Hematopoietic multipotent progenitor cell treated with erythropoietin and hydrocortisone succinate and interleukin-3 and kit ligand, for 8 days (in vitro differentiated cells): ENCODE data around the gene ERBIN.
"Not testable (repeated sequence)": the region's sequence is repeated elsewhere in the genome, so short reads cannot be mapped to it uniquely, and the experiment has no call there.

Experiments used
- DNase-seq: peaks from one replicate; pipeline ENCODE4 v3.0.0-alpha.2; 2015

ERBIN gene

GRCh38 chr5:65916066-65916465 is 10.3 kb upstream of the ERBIN start:
- no peak for DNase-seq

GRCh38 chr5:65916636-65917035 is 9.7 kb upstream of the ERBIN start:
- DNase-seq = no peak

DNA sequence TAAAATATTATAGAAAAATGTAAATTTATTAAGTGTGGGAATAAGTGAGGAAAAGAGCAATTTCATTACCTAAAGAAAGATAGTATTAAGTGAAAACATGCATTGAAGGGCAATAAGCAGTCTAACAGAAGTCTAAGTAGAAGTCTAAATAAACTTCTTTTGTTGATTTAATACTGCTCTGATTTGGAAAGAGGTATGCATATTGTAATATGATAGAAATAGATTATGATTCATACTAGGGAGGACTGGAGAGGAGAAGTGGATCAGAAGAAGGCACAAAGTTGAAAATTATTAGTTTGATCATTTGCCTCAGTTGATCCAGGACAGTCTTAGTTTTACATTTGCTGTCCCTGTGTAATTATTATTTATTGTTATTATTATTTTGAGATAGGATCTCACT is 6.6 kb upstream of the ERBIN start:
- DNase-seq = no peak

GRCh38 chr5:65923339-65923738 is 3.0 kb upstream of the ERBIN start:
- no peak for DNase-seq

- DNase-seq = peak; percentile 69
Measured at GRCh38 chr5:65924366-65925043, 1.9 kb upstream of the ERBIN start.

- peak; percentile 75 for DNase-seq
Measured at GRCh38 chr5:65925044-65925600, 1.3 kb upstream of the ERBIN start.

- peak; percentile 83 for DNase-seq
Measured at GRCh38 chr5:65925601-65926275, 637 bp upstream of the ERBIN start.

- peak; percentile 46 for DNase-seq
Measured at GRCh38 chr5:65926893-65927292, 518 bp downstream of the ERBIN start.

GRCh38 chr5:65927503-65928321 is 1.3 kb downstream of the ERBIN start:
- peak; percentile 76 for DNase-seq

DNA sequence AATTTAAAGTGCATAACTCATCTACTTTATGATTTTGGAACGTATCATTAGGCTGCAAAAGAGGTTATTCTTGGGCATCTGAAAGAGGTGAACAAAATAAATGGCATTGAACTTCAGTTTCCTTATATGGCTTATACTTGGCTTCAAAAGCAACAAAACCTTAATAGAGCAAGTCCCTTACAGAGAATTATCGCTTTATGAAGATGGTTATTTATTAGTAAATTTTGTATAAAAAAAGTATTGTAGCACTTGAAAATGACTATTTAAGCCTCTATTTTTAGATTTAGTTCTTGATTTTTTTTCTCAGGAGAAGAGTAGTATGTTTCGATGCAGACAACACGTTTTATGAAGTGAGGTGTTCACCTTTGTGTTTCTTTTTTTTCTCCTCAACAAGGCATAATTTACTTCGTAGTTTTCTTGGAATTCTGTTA is 2.0 kb downstream of the ERBIN start:
- DNase-seq = no peak

- no peak for DNase-seq
Measured at GRCh38 chr5:65928860-65929259, 2.5 kb downstream of the ERBIN start.

- no peak for DNase-seq
Measured at GRCh38 chr5:65932676-65933075, 6.3 kb downstream of the ERBIN start.

DNA sequence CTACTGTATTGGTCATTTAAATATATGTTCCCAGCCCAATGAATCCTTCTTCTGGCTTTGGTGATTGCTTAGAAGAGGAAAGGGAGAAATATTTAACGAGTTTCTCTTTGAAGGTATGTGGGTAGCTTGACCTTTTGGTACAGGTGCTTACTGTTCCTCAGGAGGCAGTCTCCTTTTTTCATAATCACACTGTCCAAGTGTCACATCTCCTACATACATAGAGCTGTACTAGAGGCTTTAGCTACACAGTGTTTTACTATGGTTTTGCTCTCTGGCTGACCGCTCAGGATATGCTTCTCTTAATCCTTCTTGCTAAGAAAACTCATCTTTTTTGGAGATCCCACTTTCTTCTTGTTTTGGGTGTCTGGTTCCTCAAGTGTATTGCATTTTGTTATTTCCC is 6.9 kb downstream of the ERBIN start:
- DNase-seq = no peak

DNA sequence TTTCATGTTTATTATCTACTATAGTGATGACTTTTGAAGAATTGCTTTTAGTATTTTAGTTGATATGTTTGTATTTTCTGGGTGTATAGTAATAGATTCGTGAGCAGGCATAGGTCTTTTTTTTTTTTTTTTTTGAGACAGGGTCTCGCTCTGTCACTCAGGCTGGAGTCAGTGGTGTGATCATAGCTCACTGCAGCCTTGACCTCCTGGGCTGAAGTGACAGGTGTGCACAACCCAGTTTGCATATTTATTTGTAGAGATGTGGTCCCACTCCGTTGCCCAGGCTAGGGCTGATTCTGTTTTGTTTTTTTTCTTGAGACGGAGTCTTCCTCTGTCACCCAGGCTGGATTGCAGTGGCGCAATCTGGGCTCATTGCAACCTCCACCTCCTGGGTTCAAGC is 11.9 kb downstream of the ERBIN start:
- no peak for DNase-seq

DNA sequence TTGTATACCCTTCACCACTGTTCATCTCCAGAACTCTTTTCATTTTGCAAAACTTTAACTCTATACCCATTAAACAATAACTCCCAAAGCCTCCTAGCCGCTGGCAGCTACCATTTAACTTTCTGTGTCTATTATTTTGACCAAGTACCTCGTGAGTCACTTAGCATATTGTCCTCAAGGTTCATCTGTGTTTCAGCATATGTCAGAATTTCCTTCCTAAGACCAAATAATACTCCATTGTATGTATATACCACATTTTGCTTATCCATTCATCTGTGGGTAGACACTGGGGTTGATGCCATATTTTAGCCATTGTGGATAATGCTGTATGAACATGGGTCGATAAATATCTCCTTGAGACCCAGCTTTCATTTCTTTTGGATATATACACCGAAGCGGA is 17.4 kb downstream of the ERBIN start:
- DNase-seq = no peak

GRCh38 chr5:65946198-65946745 is 19.9 kb downstream of the ERBIN start:
- DNase-seq = no peak

DNA sequence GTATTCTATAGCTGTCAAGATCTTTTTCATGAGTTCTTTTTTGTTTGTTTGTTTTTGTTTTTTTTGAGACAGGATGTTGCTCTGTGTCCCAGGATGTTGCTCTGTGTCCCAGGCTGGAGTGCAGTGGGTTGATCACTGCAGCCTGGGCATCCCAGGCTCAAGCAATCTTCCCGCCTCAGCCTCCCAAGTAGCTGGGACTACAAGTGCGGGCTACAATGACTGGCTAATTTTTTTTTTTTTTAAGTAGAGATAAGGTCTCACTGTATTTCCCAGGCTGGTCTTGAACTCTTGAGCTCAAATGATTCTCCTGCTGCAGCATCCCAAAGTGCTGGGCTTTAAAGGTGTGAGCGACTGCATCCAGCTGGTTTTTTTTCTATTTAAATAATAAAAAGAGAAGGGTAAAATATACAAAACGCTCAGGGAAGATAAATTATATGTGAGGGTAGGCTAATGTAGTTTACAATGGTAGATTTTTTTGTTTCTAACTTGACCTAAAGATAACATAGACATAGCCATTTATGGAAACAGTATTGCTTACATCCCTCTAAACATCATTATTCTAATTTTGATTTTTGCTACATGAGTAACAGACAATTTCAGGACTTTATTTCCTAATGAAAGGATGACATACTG is 21.9 kb downstream of the ERBIN start:
- no peak for DNase-seq

GRCh38 chr5:65951330-65951729 is 25.0 kb downstream of the ERBIN start:
- no peak for DNase-seq

GRCh38 chr5:65952259-65952658 is 25.9 kb downstream of the ERBIN start:
- no peak for DNase-seq

DNA sequence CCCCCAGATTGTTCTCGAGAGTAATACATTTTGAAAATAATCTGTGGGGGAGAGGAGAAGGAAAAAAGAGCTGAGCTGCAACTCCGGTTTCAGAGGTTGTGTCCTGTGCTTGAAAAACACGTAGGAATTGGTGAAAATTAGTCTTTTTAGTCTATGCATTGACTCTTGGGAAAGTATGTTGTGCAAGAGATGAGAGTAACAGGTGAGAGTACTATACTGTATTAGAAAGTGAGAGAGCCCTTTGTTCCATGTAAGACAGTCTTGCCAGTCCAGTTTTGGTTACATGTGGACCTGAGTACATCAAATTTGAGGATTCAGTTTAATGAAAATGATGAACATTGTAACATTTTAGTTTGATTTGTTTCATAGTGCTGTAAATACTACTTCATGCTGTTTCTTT is 27.8 kb downstream of the ERBIN start:
- DNase-seq = no peak

DNA sequence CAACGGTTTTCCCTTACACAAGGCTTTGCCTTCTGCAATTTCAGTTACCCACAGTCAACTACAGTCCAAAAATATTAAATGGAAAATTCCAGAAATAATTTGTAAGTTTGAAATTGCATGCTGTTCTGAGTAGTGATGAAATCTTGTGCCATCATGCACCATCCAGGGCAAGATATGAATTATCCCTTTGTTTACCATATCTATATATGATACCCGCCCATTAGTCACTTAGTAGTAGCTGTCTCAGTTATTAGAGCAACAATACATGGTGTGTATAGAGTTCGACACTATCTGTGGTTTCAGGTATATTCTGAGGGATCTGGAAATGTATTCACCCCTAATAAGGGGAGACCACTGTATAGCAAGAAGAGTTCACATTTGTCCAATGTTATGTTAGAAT is 29.4 kb downstream of the ERBIN start:
- DNase-seq = no peak

DNA sequence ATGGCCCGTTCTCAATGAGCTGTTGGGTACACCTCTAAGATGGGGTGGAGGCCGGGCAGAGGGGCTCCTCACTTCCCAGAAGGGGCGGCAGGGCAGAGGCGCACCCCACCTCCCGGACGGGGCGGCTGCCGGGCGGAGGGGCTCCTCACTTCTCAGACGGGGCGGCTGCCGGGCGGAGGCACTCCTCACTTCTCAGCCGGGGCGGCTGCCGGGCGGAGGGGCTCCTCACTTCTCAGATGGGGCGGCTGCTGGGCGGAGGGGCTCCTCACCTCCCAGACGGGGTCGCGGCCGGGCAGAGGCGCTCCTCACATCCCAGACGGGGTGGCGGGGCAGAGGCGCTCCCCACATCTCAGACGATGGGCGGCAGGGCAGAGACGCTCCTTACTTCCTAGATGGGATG is 31.3 kb downstream of the ERBIN start:
- DNase-seq = not testable (repeated sequence)

GRCh38 chr5:65961633-65962032 is 35.3 kb downstream of the ERBIN start:
- DNase-seq = peak; percentile 46
